ENCODE measurements around the gene POLG2.

POLG2 gene

GRCh38 chr17:64520359-64520758 lies 23.5 kb upstream of the POLG2 start:
- no peak overlapping the region for H3K27ac ChIP-seq
- TF ChIP-seq CTCF (IDR thresholded peaks at IDR 0.05) (no peak), ZFX (IDR thresholded peaks at IDR 0.05; ENCODE audit: borderline replicate concordance) (no peak)

- H3K27ac ChIP-seq: no peak overlapping the region
- TF ChIP-seq ZFX (IDR thresholded peaks at IDR 0.05; ENCODE audit: borderline replicate concordance) (no peak), CTCF (IDR thresholded peaks at IDR 0.05) (no peak)
Measured at GRCh38 chr17:64519601-64520000, 22.7 kb upstream of the POLG2 start.

GRCh38 chr17:64515829-64516228 lies 19.0 kb upstream of the POLG2 start:
- TF ChIP-seq ZFX (IDR thresholded peaks at IDR 0.05; ENCODE audit: borderline replicate concordance) (no peak), CTCF (IDR thresholded peaks at IDR 0.05) (no peak)
- H3K27ac ChIP-seq: no peak overlapping the region

GRCh38 chr17:64515419-64515818 lies 18.6 kb upstream of the POLG2 start:
- no peak overlapping the region for H3K27ac ChIP-seq
- TF ChIP-seq CTCF (IDR thresholded peaks at IDR 0.05): no peak
- TF ChIP-seq ZFX (IDR thresholded peaks at IDR 0.05; ENCODE audit: borderline replicate concordance): no peak

- TF ChIP-seq ZFX (IDR thresholded peaks at IDR 0.05; ENCODE audit: borderline replicate concordance): no peak
- no peak for TF ChIP-seq CTCF (IDR thresholded peaks at IDR 0.05)
- H3K27ac ChIP-seq: no peak overlapping the region
Measured at GRCh38 chr17:64509179-64509578, 12.3 kb upstream of the POLG2 start.

- no peak overlapping the region for H3K27ac ChIP-seq
- TF ChIP-seq CTCF (IDR thresholded peaks at IDR 0.05) (no peak), ZFX (IDR thresholded peaks at IDR 0.05; ENCODE audit: borderline replicate concordance) (no peak)
Measured at GRCh38 chr17:64508683-64509082, 11.8 kb upstream of the POLG2 start.

- peak; percentile 79 for TF ChIP-seq CTCF (IDR thresholded peaks at IDR 0.05)
- no peak for TF ChIP-seq ZFX (IDR thresholded peaks at IDR 0.05; ENCODE audit: borderline replicate concordance)
- H3K27ac ChIP-seq: peak overlapping the region; percentile 96
Measured at GRCh38 chr17:64507413-64507782, 10.5 kb upstream of the POLG2 start.
